SK-N-SH (cell line): ENCODE results near the gene ANKRD33B. TPM values are rescaled to one million over a fixed set of nuclear protein-coding genes. Genes with fewer than 3 reads are reported as not detected.
A peak's percentile ranks its signal among the peaks of the same experiment; 100 is the strongest.

Experiments used
- CTCF ChIA-PET: fragments of 300-600, 350-600 bp; formaldehyde crosslinking; extraction: SDS; loops from one replicate; lab custom pipeline; 2021; lab: Yijun Ruan, JAX
- POLR2A ChIA-PET: fragments of 350-600 bp; sonication (Branson Sonifier 250); formaldehyde crosslinking; extraction: SDS; loops from one replicate; lab custom pipeline; 2020; ENCODE audit warnings: antibody characterized with exemption, inconsistent platforms; lab: Yijun Ruan, JAX
- DNase-seq: peaks from one replicate; pipeline ENCODE4 v3.0.0; 2012
- H2AFZ ChIP-seq: fragments of 200-600 bp; sonication (generic); 2 replicates; pipeline ENCODE4 v1.8.1; 2016; ENCODE audit warnings: antibody characterized with exemption, mild to moderate bottlenecking, low read depth
- H3F3A ChIP-seq: fragments of 200-600 bp; sonication (generic); replicated peaks from 2 replicates; pipeline ENCODE3; 2016; ENCODE audit warnings: antibody characterized with exemption, mild to moderate bottlenecking; ENCODE audit not compliant: insufficient read depth
- H3K27ac ChIP-seq, 2 experiments: fragments of 200-500 bp in 1 of 2; fragments of 200-600 bp in 1 of 2; sonication (Bioruptor generic) in 1 of 2; sonication (generic), shearing (Covaris generic) in 1 of 2; 2 replicates each; pipeline versions ENCODE4 v1.5.1 to v1.6.1; 2014 to 2016; ENCODE audit warnings: low read depth in 2 of 2, inconsistent platforms in 1 of 2, low read length in 1 of 2, mild to moderate bottlenecking in 1 of 2, mixed read lengths in 1 of 2
- H3K27me3 ChIP-seq: fragments of 200-600 bp; sonication (generic), shearing (Covaris generic); 2 replicates; pipeline ENCODE4 v1.6.1; 2016; ENCODE audit warnings: mixed run types; ENCODE audit not compliant: insufficient read depth
- H3K36me3 ChIP-seq, 2 experiments: fragments of 200-500 bp in 1 of 2; fragments of 200-600 bp in 1 of 2; sonication (Bioruptor generic) in 1 of 2; sonication (generic) in 1 of 2; replicated peaks in 1 of 2; 2 replicates each; pipeline versions ENCODE3 to v1.5.1; 2014 to 2016; ENCODE audit warnings: low read length in 1 of 2, mild to moderate bottlenecking in 1 of 2; ENCODE audit not compliant: insufficient read depth in 2 of 2, control insufficient read depth in 1 of 2
- H3K4me1 ChIP-seq, 2 experiments: fragments of 200-500 bp in 1 of 2; fragments of 200-600 bp in 1 of 2; sonication (Bioruptor generic) in 1 of 2; sonication (generic), shearing (Covaris generic) in 1 of 2; 2 replicates each; pipeline versions ENCODE4 v1.5.1 to v1.6.1; 2014 to 2016; ENCODE audit warnings: low read depth in 1 of 2, low read length in 1 of 2, mixed run types in 1 of 2; ENCODE audit not compliant: insufficient read depth in 2 of 2, control insufficient read depth in 1 of 2
- H3K4me2 ChIP-seq: fragments of 200-600 bp; sonication (generic), shearing (Covaris generic); 2 replicates; pipeline ENCODE4 v1.6.1; 2017; ENCODE audit warnings: mixed run types
- H3K4me3 ChIP-seq, 2 experiments: fragments of 200-500 bp in 1 of 2; fragments of 200-600 bp in 1 of 2; sonication (Bioruptor generic) in 1 of 2; sonication (generic), shearing (Covaris generic) in 1 of 2; 2 replicates each; pipeline versions ENCODE4 v1.5.1 to v1.8.1; 2014 to 2016; ENCODE audit warnings: low read depth in 2 of 2, inconsistent platforms in 1 of 2, low read length in 1 of 2, mild to moderate bottlenecking in 1 of 2, mixed read lengths in 1 of 2, moderate library complexity in 1 of 2
- H3K79me2 ChIP-seq: fragments of 200-600 bp; sonication (generic); 2 replicates; pipeline ENCODE4 v1.8.1; 2017; ENCODE audit warnings: mild to moderate bottlenecking; ENCODE audit not compliant: insufficient read depth
- H3K9ac ChIP-seq: fragments of 200-600 bp; sonication (generic); 2 replicates; pipeline ENCODE4 v1.6.1; 2017; ENCODE audit warnings: mixed run types
- H3K9me2 ChIP-seq: fragments of 200-600 bp; sonication (generic); 2 replicates; pipeline ENCODE4 v1.6.1; 2017; ENCODE audit warnings: mixed run types
- H3K9me3 ChIP-seq: fragments of 200-600 bp; sonication (generic); 2 replicates; pipeline ENCODE4 v1.6.1; 2017; ENCODE audit warnings: mixed run types, mild to moderate bottlenecking, moderate library complexity
- H4K20me1 ChIP-seq: fragments of 200-600 bp; sonication (generic); 2 replicates; pipeline ENCODE4 v1.6.1; 2017; ENCODE audit warnings: mild to moderate bottlenecking, mixed run types; ENCODE audit not compliant: insufficient read depth
- CHD2 ChIP-seq: fragments of 150-350 bp; IDR thresholded peaks from 2 replicates; pipeline ENCODE4 v1.6.1; 2018; ENCODE audit warnings: low read length; ENCODE audit not compliant: partially characterized antibody
- ELF1 ChIP-seq: IDR thresholded peaks from 2 replicates; pipeline ENCODE4 v1.4.0; 2012
- EZH2phosphoT487 ChIP-seq: fragments of 200-600 bp; sonication (generic); IDR thresholded peaks from 2 replicates; pipeline ENCODE4 v1.6.1; 2017; ENCODE audit warnings: low read depth, mixed run types, mild to moderate bottlenecking, antibody characterized with exemption, moderate library complexity, borderline replicate concordance
- FOXJ3 ChIP-seq: sonication (generic); formaldehyde crosslinking; IDR thresholded peaks from 2 replicates; pipeline ENCODE4 v1.5.1; 2020; ENCODE audit warnings: mild to moderate bottlenecking, missing genetic modification reagents
- FOXM1 ChIP-seq: IDR thresholded peaks from 2 replicates; pipeline ENCODE4 v1.4.0; 2012; ENCODE audit warnings: low read depth, mild to moderate bottlenecking
- GABPA ChIP-seq: IDR thresholded peaks from 2 replicates; pipeline ENCODE4 v1.4.0; 2012; ENCODE audit warnings: low read depth, mild to moderate bottlenecking
- JUND ChIP-seq: IDR thresholded peaks from 2 replicates; pipeline ENCODE4 v1.4.0; 2012
- MEF2A ChIP-seq: IDR thresholded peaks from 2 replicates; pipeline ENCODE4 v1.4.0; 2012; ENCODE audit warnings: low read depth, borderline replicate concordance
- MXI1 ChIP-seq: IDR thresholded peaks from 2 replicates; pipeline ENCODE4 v1.6.1; 2012; ENCODE audit warnings: mild to moderate bottlenecking, low read depth, low read length, improper control_type of control experiment
- NFIC ChIP-seq: IDR thresholded peaks from 2 replicates; pipeline ENCODE4 v1.4.0; 2012; ENCODE audit warnings: borderline replicate concordance
- NRF1 ChIP-seq: IDR thresholded peaks from 2 replicates; pipeline ENCODE4 v1.6.1; 2012; ENCODE audit warnings: low read depth, mild to moderate bottlenecking, low read length
- POLR2AphosphoS5 ChIP-seq: IDR thresholded peaks from 2 replicates; pipeline ENCODE4 v1.6.1; 2012; ENCODE audit warnings: low read depth, low read length
- RFX5 ChIP-seq: IDR thresholded peaks from 2 replicates; pipeline ENCODE4 v1.6.1; 2012; ENCODE audit warnings: mild to moderate bottlenecking, improper control_type of control experiment, low read length
- RXRA ChIP-seq: IDR thresholded peaks from 2 replicates; pipeline ENCODE4 v1.4.0; 2012; ENCODE audit warnings: low read depth, mild to moderate bottlenecking, borderline replicate concordance
- SMC3 ChIP-seq: IDR thresholded peaks from 2 replicates; pipeline ENCODE4 v1.6.1; 2012; ENCODE audit warnings: low read depth, low read length, improper control_type of control experiment
- TAF1 ChIP-seq: IDR thresholded peaks from 2 replicates; pipeline ENCODE4 v1.6.1; 2012; ENCODE audit warnings: low read depth, mild to moderate bottlenecking, low read length, moderate library complexity, borderline replicate concordance
- TCF12 ChIP-seq: IDR thresholded peaks from 2 replicates; pipeline ENCODE4 v1.4.0; 2012
- TEAD4 ChIP-seq: IDR thresholded peaks from 2 replicates; pipeline ENCODE4 v1.4.0; 2012; ENCODE audit warnings: mild to moderate bottlenecking, borderline replicate concordance; ENCODE audit not compliant: insufficient read depth
- WGBS: methylation state at CpG from one replicate; pipeline ENCODE4 v1.1.6; 2017; ENCODE audit warnings: low lambda C conversion rate; 5-methylcytosine and 5-hydroxymethylcytosine counted together
- polyA plus RNA-seq, 3 experiments: library from polyadenylated mRNA; depleted of rRNA; stranded (reverse); fragments of >200 nt; gene quantifications; 2 replicates each; pipeline ENCODE4 v1.2.3, GENCODE V29; 2012
- TF ChIP-seq, protein P1 (sequence below): IDR thresholded peaks from 2 replicates; pipeline ENCODE4 v1.4.0; 2012; ENCODE audit warnings: low read depth
- TF ChIP-seq, protein P2 (sequence below): fragments of 150-350 bp; IDR thresholded peaks from 2 replicates; pipeline ENCODE4 v1.6.1; 2017; ENCODE audit warnings: antibody characterized with exemption, low read length, low read depth, borderline replicate concordance
- TF ChIP-seq, protein P3 (sequence below): fragments of 200-600 bp; sonication (generic); IDR thresholded peaks from 2 replicates; pipeline ENCODE4 v1.6.1; 2017; ENCODE audit warnings: antibody characterized with exemption, mild to moderate bottlenecking, moderate library complexity
- TF ChIP-seq, protein P4 (sequence below): IDR thresholded peaks from 2 replicates; pipeline ENCODE4 v1.4.0; 2012; ENCODE audit warnings: low read depth, borderline replicate concordance
- TF ChIP-seq, protein P5 (sequence below): IDR thresholded peaks from 2 replicates; pipeline ENCODE4 v1.6.1; 2012; ENCODE audit warnings: mild to moderate bottlenecking, low read depth, low read length, moderate library complexity
- TF ChIP-seq, protein P6 (sequence below): IDR thresholded peaks from 2 replicates; pipeline ENCODE4 v1.4.0; 2012; ENCODE audit warnings: low read depth, borderline replicate concordance

The ANKRD33B gene
- polyA plus RNA-seq, 1 of the 3 experiments (the other 2 are of a cell fraction): 1.8 TPM

DNA sequence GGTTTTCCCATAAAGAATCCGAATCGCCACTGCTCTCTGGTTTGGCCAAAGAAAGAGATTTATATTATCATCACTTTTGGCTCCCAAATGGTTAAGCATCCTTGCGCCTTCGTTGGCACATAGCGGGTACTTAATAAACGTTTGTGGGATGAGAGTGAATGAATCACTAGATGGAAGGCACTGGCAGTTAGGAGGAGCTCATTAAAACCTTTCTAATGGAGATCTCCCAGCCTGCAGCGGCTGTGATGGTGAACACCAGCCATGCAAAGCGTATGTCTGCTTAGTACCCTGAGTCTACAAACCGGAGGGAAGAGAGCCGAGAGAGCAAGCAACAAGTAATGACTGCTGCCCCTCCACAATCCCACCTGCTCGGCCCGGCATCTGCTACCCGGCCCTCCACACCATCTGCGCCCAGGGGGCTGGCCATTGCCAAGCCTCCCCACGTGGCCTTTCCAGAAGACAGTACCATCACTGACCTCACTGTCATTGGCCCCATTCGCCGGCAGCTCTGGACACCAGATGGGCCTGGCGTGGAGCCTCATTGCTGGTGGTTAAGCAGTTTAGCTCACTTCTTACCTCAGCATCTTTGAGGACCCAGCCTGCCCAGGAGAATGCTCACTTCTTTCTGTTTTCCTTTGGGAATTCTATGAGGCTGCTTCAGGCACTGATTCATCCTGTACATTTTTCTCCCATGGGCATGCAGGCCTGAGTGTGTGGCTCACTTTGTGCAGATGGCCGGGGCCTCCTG, 39.3 kb upstream of the ANKRD33B start:
- 80% methylated on average over 17 of the region's 19 CpGs for WGBS
- Histone ChIP-seq H3K9me2 (no peaks in the 10 kb centered on the region), H3F3A (peaks cover 31% of the 10 kb centered on the region), H3K4me1 (peaks cover 17 to 21% of the 10 kb centered on the region in 2 experiments; a peak in 2 of 4 replicates), H3K4me3 (no peak overlapping the region), H3K27me3 (no peaks in the 10 kb centered on the region), H3K36me3 (no peaks in the 10 kb centered on the region), H3K9ac (peak overlapping the region; percentile 6), H3K27ac (peak overlapping the region; percentile 36 to 71), H3K9me3 (no peaks in the 10 kb centered on the region), H3K4me2 (no peak overlapping the region), H2AFZ (peak overlapping the region; percentile 53; the same call in 1 of the 2 replicates), H4K20me1 (no peaks in the 10 kb centered on the region), H3K79me2 (no peaks in the 10 kb centered on the region)
- CTCF ChIA-PET: interaction anchor here (0.5 to 0.6 kb wide), 2 partner anchors 101 to 434 kb away, joined by 3 read pairs; no protein-coding TSS in a partner anchor
- DNase-seq: peak; percentile 67
- POLR2A ChIA-PET: no interaction called here
- TF ChIP-seq FOXJ3 (CRISPR knock-in tag): no peak
- TF ChIP-seq NRF1: no peak
- peak; percentile 61; the same call in 1 of the 2 replicates for TF ChIP-seq NFIC
- TF ChIP-seq GABPA: no peak
- no peak for TF ChIP-seq CHD2
- TF ChIP-seq, protein P1, sequence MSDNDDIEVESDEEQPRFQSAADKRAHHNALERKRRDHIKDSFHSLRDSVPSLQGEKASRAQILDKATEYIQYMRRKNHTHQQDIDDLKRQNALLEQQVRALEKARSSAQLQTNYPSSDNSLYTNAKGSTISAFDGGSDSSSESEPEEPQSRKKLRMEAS: peak; percentile 71
- TF ChIP-seq, protein P2, sequence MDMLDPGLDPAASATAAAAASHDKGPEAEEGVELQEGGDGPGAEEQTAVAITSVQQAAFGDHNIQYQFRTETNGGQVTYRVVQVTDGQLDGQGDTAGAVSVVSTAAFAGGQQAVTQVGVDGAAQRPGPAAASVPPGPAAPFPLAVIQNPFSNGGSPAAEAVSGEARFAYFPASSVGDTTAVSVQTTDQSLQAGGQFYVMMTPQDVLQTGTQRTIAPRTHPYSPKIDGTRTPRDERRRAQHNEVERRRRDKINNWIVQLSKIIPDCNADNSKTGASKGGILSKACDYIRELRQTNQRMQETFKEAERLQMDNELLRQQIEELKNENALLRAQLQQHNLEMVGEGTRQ: no peak
- TF ChIP-seq, protein P3, sequence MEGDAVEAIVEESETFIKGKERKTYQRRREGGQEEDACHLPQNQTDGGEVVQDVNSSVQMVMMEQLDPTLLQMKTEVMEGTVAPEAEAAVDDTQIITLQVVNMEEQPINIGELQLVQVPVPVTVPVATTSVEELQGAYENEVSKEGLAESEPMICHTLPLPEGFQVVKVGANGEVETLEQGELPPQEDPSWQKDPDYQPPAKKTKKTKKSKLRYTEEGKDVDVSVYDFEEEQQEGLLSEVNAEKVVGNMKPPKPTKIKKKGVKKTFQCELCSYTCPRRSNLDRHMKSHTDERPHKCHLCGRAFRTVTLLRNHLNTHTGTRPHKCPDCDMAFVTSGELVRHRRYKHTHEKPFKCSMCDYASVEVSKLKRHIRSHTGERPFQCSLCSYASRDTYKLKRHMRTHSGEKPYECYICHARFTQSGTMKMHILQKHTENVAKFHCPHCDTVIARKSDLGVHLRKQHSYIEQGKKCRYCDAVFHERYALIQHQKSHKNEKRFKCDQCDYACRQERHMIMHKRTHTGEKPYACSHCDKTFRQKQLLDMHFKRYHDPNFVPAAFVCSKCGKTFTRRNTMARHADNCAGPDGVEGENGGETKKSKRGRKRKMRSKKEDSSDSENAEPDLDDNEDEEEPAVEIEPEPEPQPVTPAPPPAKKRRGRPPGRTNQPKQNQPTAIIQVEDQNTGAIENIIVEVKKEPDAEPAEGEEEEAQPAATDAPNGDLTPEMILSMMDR: no peak
- TF ChIP-seq EZH2phosphoT487: no peak
- no peak for TF ChIP-seq FOXM1
- TF ChIP-seq RFX5: no peak
- TF ChIP-seq, protein P4, sequence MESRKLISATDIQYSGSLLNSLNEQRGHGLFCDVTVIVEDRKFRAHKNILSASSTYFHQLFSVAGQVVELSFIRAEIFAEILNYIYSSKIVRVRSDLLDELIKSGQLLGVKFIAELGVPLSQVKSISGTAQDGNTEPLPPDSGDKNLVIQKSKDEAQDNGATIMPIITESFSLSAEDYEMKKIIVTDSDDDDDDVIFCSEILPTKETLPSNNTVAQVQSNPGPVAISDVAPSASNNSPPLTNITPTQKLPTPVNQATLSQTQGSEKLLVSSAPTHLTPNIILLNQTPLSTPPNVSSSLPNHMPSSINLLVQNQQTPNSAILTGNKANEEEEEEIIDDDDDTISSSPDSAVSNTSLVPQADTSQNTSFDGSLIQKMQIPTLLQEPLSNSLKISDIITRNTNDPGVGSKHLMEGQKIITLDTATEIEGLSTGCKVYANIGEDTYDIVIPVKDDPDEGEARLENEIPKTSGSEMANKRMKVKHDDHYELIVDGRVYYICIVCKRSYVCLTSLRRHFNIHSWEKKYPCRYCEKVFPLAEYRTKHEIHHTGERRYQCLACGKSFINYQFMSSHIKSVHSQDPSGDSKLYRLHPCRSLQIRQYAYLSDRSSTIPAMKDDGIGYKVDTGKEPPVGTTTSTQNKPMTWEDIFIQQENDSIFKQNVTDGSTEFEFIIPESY: no peak
- no peak for TF ChIP-seq SMC3
- TF ChIP-seq POLR2AphosphoS5: peak; percentile 69
- TF ChIP-seq TAF1: no peak
- no peak for TF ChIP-seq MXI1
- no peak; the same call in 1 of the 2 replicates for TF ChIP-seq RXRA
- TF ChIP-seq, protein P5, sequence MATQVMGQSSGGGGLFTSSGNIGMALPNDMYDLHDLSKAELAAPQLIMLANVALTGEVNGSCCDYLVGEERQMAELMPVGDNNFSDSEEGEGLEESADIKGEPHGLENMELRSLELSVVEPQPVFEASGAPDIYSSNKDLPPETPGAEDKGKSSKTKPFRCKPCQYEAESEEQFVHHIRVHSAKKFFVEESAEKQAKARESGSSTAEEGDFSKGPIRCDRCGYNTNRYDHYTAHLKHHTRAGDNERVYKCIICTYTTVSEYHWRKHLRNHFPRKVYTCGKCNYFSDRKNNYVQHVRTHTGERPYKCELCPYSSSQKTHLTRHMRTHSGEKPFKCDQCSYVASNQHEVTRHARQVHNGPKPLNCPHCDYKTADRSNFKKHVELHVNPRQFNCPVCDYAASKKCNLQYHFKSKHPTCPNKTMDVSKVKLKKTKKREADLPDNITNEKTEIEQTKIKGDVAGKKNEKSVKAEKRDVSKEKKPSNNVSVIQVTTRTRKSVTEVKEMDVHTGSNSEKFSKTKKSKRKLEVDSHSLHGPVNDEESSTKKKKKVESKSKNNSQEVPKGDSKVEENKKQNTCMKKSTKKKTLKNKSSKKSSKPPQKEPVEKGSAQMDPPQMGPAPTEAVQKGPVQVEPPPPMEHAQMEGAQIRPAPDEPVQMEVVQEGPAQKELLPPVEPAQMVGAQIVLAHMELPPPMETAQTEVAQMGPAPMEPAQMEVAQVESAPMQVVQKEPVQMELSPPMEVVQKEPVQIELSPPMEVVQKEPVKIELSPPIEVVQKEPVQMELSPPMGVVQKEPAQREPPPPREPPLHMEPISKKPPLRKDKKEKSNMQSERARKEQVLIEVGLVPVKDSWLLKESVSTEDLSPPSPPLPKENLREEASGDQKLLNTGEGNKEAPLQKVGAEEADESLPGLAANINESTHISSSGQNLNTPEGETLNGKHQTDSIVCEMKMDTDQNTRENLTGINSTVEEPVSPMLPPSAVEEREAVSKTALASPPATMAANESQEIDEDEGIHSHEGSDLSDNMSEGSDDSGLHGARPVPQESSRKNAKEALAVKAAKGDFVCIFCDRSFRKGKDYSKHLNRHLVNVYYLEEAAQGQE: no peak
- peak; percentile 97 for TF ChIP-seq TCF12
- TF ChIP-seq, protein P6, sequence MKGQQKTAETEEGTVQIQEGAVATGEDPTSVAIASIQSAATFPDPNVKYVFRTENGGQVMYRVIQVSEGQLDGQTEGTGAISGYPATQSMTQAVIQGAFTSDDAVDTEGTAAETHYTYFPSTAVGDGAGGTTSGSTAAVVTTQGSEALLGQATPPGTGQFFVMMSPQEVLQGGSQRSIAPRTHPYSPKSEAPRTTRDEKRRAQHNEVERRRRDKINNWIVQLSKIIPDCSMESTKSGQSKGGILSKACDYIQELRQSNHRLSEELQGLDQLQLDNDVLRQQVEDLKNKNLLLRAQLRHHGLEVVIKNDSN: peak; percentile 58; the same call in 1 of the 2 replicates
- TF ChIP-seq MEF2A: no peak
- peak; percentile 57 for TF ChIP-seq TEAD4
- TF ChIP-seq JUND: peak; percentile 34
- no peak for TF ChIP-seq ELF1
